Astrocyte of the cerebellum (primary cell): Measurements from ENCODE around the gene WNT16.

Experiments used
- DNase-seq: peaks from one replicate; pipeline ENCODE4 v3.0.0-alpha.2; 2011; ENCODE audit warnings: low read depth
- H3K4me3 ChIP-seq: 2 replicates; pipeline ENCODE4 v1.5.1; 2011; ENCODE audit warnings: mild to moderate bottlenecking, low read depth, low read length, moderate library complexity
- CTCF ChIP-seq: IDR thresholded peaks from 2 replicates; pipeline ENCODE4 v1.5.1; 2012; ENCODE audit warnings: low read length, low read depth, moderate library complexity, mild to moderate bottlenecking; ENCODE audit errors: missing control alignments
- in situ Hi-C: cut with HindIII; loops from 2 replicates; pipeline ENCODE4 v1.10.0; 2017; ENCODE audit warnings: low sequenced_read_pairs

The WNT16 gene

GRCh38 chr7:121342631-121343030 lies 13.8 kb downstream of the WNT16 start:
- no peak overlapping the region for H3K4me3 ChIP-seq
- no peak for DNase-seq
- TF ChIP-seq CTCF, result no peak
- in situ Hi-C loops, result no loop called here

- no peak for DNase-seq
- no peak for TF ChIP-seq CTCF
- H3K4me3 ChIP-seq, result no peak overlapping the region
- in situ Hi-C loops, result no loop called here
Observed at GRCh38 chr7:121343302-121343701, 14.5 kb downstream of the WNT16 start.

- in situ Hi-C loops, result no loop called here
- no peak for TF ChIP-seq CTCF
- no peak overlapping the region for H3K4me3 ChIP-seq
- no peak for DNase-seq
Observed at GRCh38 chr7:121344093-121344492, 15.3 kb downstream of the WNT16 start.

GRCh38 chr7:121344497-121344896 lies 15.7 kb downstream of the WNT16 start:
- in situ Hi-C loops, result no loop called here
- no peak for TF ChIP-seq CTCF
- DNase-seq, result no peak
- no peak overlapping the region for H3K4me3 ChIP-seq

- in situ Hi-C loops, result loop anchor here (25.0 kb wide), 1 partner anchor 211 kb away; no protein-coding TSS in a partner anchor
- DNase-seq, result no peak
Observed at GRCh38 chr7:121351682-121352081, 22.9 kb downstream of the WNT16 start.

GRCh38 chr7:121352323-121352722 lies 23.5 kb downstream of the WNT16 start:
- DNase-seq, result no peak
- no peak overlapping the region for H3K4me3 ChIP-seq
- TF ChIP-seq CTCF, result no peak
- in situ Hi-C loops, result loop anchor here (25.0 kb wide), 1 partner anchor 210 kb away; no protein-coding TSS in a partner anchor

More at GRCh38 chr7:121351682-121352081, 22.9 kb downstream of the WNT16 start:
- H3K4me3 ChIP-seq, result no peak overlapping the region
- TF ChIP-seq CTCF, result no peak

- H3K4me3 ChIP-seq, result no peak overlapping the region
- no peak for TF ChIP-seq CTCF
- in situ Hi-C loops, result loop anchor here (25.0 kb wide), 1 partner anchor 207 kb away; no protein-coding TSS in a partner anchor
- no peak for DNase-seq
Observed at GRCh38 chr7:121355574-121355973, 26.8 kb downstream of the WNT16 start.
